Fibroblast of skin of back (primary cell): Measurements from ENCODE around the gene BRAT1.
"Not testable (repeated sequence)": the region's sequence is repeated elsewhere in the genome, so short reads cannot be mapped to it uniquely, and the experiment has no call there.

Experiments
- DNase-seq: peaks from one replicate; pipeline ENCODE4 v3.0.0-alpha.2; 2013

Gene BRAT1

GRCh38 chr7:2535872-2536627, 19.3 kb downstream of the BRAT1 start:
- not testable (repeated sequence) for DNase-seq

- not testable (repeated sequence) for DNase-seq
Measured at GRCh38 chr7:2534214-2534613, 21.1 kb downstream of the BRAT1 start.

- not testable (repeated sequence) for DNase-seq
Measured at GRCh38 chr7:2533566-2533965, 21.8 kb downstream of the BRAT1 start.

- not testable (repeated sequence) for DNase-seq
Measured at GRCh38 chr7:2532816-2533215, 22.5 kb downstream of the BRAT1 start.

DNA sequence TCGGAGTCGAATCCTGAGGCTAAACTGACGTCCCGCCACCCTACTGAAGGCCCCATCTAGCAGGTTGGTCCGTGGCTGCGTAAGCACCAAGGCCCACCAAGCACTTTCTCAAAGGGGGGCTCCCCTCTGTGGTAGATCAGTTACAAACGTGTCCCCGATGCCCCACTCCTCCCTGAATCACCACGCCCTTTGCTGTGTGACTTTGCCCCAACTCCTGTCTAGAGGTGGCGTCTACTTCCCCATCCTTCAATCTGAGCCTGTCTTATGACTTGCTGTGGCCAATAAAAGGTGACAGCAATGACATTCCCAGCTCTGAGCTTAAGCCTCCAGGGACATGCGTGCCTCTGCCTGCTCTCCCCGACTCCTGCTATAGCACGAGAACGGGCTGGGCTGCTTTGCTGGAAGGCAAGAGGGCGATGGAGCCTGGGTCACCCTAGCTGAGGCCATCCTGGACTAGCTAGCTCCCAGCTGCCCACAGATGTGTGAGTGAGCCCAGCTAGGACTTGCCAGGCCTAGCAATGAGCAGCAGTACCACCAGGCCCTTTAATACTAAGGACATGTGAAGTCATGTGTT, 23.0 kb downstream of the BRAT1 start:
- DNase-seq, result not testable (repeated sequence)

GRCh38 chr7:2531796-2532110, 23.6 kb downstream of the BRAT1 start:
- DNase-seq, result not testable (repeated sequence)

GRCh38 chr7:2530994-2531795, 24.1 kb downstream of the BRAT1 start:
- not testable (repeated sequence) for DNase-seq

- peak; percentile 39 for DNase-seq
Measured at GRCh38 chr7:2530071-2530987, 25.0 kb downstream of the BRAT1 start.

- peak; percentile 55 for DNase-seq
Measured at GRCh38 chr7:2529161-2530070, 25.9 kb downstream of the BRAT1 start.

GRCh38 chr7:2528481-2529095, 26.7 kb downstream of the BRAT1 start:
- no peak for DNase-seq

- peak; percentile 85 for DNase-seq
Measured at GRCh38 chr7:2527505-2528467, 27.5 kb downstream of the BRAT1 start.

- no peak for DNase-seq
Measured at GRCh38 chr7:2526659-2527504, 28.4 kb downstream of the BRAT1 start.

DNA sequence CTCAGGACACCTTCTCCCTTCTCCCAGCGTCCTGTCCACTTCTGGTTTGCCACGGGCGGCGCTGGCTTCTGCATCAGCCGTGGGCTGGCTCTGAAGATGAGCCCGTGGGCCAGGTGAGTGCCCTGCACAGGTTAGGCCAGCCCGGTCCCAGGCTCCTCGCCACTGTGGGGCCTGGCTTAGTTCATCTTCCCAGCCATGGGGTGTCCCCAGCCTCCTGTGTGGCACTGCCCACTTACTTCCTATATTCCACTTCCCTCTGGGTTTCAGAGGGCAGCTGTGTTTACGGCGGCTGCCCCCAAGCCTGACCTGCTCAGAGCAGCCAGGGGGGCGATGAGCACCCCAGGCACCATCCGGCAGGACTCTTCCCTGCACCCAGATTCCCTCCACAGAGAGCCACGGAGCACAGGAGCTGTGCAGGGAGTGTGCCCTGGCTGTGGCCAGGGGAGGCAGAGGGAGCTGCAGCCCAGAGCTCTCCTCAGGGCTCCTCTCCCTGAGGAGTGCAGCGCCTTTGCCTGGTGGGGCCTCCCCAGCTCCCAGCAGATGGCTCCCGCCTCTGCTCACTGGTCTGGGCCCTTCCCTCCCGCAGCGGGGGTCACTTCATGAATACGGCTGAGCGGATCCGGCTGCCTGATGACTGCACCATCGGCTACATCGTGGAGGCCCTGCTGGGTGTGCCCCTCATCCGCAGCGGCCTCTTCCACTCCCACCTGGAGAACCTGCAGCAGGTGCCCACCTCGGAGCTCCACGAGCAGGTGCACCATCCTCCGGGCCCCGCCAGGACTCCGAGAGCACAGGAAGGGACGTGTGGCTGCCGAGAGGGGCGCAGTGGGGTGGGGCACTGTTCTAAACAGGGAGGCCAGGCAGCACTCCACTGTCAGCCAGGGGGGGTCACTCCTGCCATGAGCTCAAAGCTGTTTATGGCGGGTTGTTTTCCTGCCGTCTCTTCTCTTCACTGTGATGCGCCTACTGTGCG, 29.4 kb downstream of the BRAT1 start:
- no peak for DNase-seq

DNA sequence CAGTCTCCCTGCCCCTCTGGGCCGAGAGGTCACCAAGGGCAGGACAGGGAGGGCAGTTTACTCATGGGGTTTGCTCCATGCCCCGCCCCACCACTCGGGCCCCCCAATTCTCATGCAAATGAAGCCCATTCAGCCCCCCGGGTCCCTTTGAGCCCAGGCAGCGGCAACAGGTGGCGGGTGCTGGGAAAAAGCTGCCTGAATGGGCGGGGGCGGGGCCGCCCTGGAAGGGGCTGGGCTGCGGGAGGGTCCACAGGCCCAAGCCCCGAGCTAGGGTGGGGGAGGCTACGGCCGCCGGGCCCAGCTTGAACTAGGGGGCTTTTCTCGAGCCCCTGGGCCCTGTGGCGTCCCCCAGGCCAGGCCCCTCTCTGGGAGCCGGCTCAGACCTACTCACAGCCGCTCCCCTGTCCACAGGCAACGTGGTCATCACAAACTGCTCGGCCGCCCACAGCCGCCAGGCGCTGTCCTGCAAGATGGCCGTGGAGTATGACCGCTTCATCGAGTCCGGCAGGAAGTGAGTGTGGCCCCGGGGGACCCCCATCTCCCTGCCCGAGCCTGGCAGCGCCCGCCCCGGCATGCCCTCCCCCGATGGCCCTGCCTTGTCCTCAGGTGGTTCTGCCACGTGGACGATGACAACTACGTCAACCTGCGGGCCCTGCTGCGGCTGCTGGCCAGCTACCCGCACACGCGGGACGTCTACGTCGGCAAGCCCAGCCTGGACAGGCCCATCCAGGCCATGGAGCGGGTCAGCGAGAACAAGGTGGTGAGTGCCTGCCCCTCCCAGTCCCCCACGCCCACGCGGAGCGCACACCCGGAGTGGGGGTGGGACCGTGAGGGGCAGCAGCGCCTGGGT, 30.3 kb downstream of the BRAT1 start:
- no peak for DNase-seq

GRCh38 chr7:2523941-2524807, 31.1 kb downstream of the BRAT1 start:
- DNase-seq, result peak; percentile 71
